HG02973 (cell line): ENCODE results near the gene CTDP1.

ENCODE experiments used
- ATAC-seq: cut with Tn5 transposase; IDR thresholded peaks from one replicate; pipeline ENCODE4 v1.9.1; 2021; ENCODE audit warnings: moderate library complexity; ENCODE audit not compliant: unreplicated experiment

CTDP1 gene, protein sequence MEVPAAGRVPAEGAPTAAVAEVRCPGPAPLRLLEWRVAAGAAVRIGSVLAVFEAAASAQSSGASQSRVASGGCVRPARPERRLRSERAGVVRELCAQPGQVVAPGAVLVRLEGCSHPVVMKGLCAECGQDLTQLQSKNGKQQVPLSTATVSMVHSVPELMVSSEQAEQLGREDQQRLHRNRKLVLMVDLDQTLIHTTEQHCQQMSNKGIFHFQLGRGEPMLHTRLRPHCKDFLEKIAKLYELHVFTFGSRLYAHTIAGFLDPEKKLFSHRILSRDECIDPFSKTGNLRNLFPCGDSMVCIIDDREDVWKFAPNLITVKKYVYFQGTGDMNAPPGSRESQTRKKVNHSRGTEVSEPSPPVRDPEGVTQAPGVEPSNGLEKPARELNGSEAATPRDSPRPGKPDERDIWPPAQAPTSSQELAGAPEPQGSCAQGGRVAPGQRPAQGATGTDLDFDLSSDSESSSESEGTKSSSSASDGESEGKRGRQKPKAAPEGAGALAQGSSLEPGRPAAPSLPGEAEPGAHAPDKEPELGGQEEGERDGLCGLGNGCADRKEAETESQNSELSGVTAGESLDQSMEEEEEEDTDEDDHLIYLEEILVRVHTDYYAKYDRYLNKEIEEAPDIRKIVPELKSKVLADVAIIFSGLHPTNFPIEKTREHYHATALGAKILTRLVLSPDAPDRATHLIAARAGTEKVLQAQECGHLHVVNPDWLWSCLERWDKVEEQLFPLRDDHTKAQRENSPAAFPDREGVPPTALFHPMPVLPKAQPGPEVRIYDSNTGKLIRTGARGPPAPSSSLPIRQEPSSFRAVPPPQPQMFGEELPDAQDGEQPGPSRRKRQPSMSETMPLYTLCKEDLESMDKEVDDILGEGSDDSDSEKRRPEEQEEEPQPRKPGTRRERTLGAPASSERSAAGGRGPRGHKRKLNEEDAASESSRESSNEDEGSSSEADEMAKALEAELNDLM

DNA sequence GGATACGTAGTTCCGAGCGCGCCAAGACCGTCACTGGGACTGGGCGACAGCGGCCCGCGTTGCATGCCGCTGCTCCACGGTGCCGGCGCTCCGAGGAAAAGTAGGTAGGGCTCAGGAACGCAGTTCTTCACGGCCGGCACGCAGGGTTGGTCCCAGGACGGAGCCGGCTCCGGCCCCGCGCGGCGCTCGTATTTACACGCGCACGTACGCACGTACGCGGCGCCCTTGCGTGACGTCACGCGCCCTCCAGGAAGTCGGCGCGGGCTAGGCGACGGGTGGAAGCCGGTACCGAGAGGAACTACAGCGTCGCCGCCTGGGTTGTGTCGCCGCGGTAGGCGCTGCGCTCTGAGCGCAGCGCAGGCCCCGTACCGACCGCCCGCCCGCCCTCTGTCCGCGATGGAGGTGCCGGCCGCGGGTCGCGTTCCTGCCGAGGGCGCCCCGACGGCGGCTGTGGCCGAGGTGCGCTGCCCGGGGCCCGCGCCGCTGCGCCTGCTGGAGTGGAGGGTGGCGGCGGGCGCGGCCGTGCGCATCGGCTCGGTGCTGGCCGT, at the start of gene CTDP1:
TSS of gene CTDP1 (plus strand) at position 252 of the 548 bp plus-strand sequence. CDS start at position 397, 145 bp downstream.
- ATAC-seq, result peak; percentile 65

GRCh38 chr18:79630281-79631095, 49.1 kb upstream of the CTDP1 start:
- no peak for ATAC-seq

DNA sequence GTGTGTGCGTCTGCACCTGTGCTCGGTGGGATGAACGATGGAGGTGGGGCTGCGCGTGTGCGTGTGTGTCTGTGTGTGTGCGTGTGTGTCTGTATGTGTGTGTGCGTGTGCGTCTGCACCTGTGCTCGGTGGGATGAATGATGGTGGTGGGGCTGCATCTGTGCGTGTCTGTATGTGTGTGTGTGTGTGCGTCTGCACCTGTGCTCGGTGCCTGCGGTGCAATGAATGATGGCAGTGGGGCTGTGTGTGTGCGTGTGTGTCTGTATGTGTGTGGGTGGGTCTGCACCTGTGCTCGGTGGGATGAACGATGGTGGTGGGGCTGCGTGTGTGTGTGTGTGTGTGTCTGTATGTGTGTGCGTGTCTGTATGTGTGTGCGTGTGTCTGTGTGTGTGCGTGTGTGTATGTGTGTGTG, 48.5 kb upstream of the CTDP1 start:
- ATAC-seq, result no peak

- no peak for ATAC-seq
Observed at GRCh38 chr18:79631761-79632446, 47.7 kb upstream of the CTDP1 start.

DNA sequence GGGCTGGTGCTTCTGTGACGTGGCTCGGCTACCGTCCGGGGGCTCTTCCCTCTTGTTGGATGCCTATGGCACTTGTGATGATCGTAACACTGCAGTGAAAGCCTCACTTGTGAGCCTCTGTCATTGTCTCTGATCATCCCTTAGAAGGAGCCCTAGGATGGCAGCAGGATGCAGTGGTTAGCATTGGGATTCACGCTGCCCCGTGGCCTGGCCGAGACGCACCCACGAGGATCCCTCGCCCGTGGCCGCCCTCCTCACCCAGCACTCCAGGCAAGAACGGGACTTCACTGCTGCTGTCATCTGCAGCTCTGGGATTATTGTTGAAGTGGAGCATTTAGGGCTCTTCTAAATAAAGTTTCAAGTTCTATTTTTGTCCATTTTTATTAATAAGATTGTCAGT, 46.8 kb upstream of the CTDP1 start:
- ATAC-seq, result no peak

- ATAC-seq, result no peak
Observed at GRCh38 chr18:79634186-79634585, 45.4 kb upstream of the CTDP1 start.

DNA sequence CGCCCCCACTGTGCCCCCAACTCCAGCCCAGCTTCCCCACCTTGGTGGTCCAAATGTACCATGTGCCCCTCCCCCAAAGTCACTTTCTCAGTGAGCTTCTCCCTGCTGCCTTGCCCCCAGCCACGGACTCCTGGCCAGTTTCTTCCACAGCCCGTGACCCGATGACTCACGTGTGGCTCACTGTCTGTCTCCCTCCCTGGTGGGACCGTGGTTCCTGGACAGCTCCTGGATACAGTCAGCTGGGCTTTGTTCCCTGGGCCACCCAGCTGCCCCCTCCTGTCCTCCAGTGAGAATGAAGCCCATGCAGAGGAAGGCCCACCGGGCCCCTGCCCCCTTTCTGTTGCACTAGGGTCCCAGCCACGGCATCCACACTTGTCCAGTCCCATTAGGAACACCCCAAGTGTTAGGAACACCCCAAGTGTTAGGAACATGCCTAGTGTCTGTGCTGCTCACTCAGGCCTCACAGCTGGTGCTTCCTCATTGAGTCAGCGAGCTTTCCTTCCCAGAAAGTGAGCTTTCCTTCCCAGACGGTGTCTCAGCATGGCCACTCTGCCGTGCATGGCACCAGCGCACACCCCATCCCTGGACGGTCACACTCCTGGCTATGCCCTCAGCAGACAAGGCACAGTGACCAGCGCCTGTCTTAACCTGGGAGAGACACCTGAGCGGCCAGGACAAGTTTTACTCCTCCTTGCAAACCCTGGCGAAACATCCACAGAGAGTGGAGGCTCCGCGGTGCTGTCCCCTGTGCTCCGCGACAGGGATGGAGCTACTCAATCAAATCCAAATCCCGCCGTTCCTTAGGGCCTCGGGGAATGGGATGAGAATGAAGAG, 44.8 kb upstream of the CTDP1 start:
- no peak for ATAC-seq

- no peak for ATAC-seq
Observed at GRCh38 chr18:79635427-79635726, 44.2 kb upstream of the CTDP1 start.

DNA sequence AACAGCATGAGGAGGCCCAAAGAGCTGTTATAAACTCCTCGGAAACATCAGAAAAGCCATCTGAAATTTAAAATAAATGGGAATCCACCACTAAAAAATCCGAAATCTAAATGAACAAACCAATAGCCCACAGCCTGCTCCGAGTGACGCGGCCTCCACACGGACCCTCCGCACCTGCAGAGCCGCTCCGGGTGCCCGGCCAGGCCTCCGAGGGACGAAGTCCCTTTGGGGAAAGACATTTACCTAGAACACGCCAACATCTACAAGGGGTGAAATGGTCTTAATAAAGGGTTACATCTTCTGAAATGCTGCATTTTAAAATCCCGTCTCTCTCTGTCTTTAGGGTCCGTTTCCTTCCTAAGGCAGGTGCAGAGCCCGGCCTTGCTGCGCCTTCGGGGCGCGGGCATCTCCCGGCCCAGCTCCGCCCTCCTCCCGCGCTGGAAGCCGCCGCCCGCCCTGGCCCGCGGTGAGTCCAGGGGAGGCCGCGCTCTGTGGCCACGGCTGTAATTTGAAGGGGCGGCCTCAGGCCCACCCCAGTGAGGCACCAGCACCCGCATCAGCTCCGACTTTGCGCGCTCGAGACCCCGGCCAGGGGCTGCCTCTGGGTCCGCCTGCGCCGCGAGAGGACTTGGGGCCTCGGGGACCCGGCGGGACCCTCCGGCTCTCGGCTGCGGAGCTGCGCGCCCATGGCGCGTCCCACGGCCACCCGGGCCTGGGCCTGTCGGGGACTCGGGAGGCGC, 42.3 kb upstream of the CTDP1 start:
- no peak for ATAC-seq

GRCh38 chr18:79637921-79638909, 41.4 kb upstream of the CTDP1 start:
- ATAC-seq, result no peak

- ATAC-seq, result no peak
Observed at GRCh38 chr18:79639072-79639829, 40.4 kb upstream of the CTDP1 start.

- ATAC-seq, result no peak
Observed at GRCh38 chr18:79640064-79640672, 39.4 kb upstream of the CTDP1 start.

- no peak for ATAC-seq
Observed at GRCh38 chr18:79640875-79641274, 38.7 kb upstream of the CTDP1 start.

- no peak for ATAC-seq
Observed at GRCh38 chr18:79641722-79642497, 37.7 kb upstream of the CTDP1 start.

DNA sequence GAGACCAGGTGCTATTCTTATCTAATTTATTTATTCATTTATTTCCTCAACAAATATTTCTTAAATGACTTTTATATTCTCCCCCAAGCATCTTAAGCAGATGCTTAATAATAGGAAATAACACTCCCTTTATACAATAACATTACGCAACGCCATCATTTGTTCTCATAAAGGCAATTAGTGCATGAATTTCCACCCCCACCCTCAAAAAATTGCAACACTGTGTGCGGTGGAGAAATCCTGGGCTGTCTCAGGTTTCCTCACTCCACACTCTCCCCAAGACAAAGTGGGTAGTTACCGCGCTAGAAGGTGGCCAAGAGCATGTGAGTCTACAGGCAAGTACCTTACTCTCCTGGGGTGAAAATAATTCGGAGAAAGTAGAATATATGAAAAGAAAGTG, 37.0 kb upstream of the CTDP1 start:
- no peak for ATAC-seq
